Thyroid gland (tissue), 4 donors: ENCODE results near the gene HMGB3. TPM values are rescaled to one million over a fixed set of nuclear protein-coding genes. Genes with fewer than 3 reads are reported as not detected.

Source experiments
- DNase-seq, 2 donors: peaks; one replicate each; pipeline ENCODE4 v3.0.0-alpha.2; 2019
- H3K27ac ChIP-seq, 3 donors: fragments of 200-600 bp; sonication (generic); 1 replicate in 2 of 3; 2 replicates in 1 of 3; pipeline ENCODE4 v1.5.1; 2016 to 2019; ENCODE audit warnings: mild to moderate bottlenecking in 1 of 3, moderate library complexity in 1 of 3
- H3K27me3 ChIP-seq: fragments of 200-600 bp; sonication (generic); one replicate; pipeline ENCODE4 v1.5.1; 2019
- H3K36me3 ChIP-seq, 2 donors: fragments of 200-600 bp; sonication (generic); one replicate each; pipeline ENCODE4 v1.5.1; 2016 to 2019
- H3K4me1 ChIP-seq, 2 donors: fragments of 200-600 bp; sonication (generic); one replicate each; pipeline ENCODE4 v1.5.1; 2017 to 2019
- H3K4me3 ChIP-seq, 3 donors: fragments of 200-600 bp; sonication (generic); replicated peaks in 1 of 3; 1 replicate in 2 of 3; 2 replicates in 1 of 3; pipeline ENCODE4 v1.5.1; 2016; ENCODE audit warnings: mild to moderate bottlenecking in 1 of 3
- H3K9me3 ChIP-seq: fragments of 200-600 bp; sonication (generic); one replicate; pipeline ENCODE4 v1.5.1; 2017
- POLR2A ChIP-seq, 2 donors: fragments of 450-650 bp; IDR thresholded peaks; one replicate each; pipeline ENCODE4 v1.6.1; 2017; ENCODE audit warnings: antibody characterized with exemption in 2 of 2, mild to moderate bottlenecking in 2 of 2, moderate library complexity in 1 of 2
- WGBS, 2 donors: methylation state at CpG; one replicate each; pipeline ENCODE4 v1.1.5; 2017; 5-methylcytosine and 5-hydroxymethylcytosine counted together
- intact Hi-C: fragments of 100-400 bp; cut with DNase I; formaldehyde crosslinking; loops from one replicate; pipeline ENCODE4 v1.15.1; 2023
- total RNA-seq, 4 donors: library from RNA; depleted of rRNA; stranded (reverse); fragments of >200 nt; gene quantifications; one replicate each; pipeline ENCODE4 v1.2.3, GENCODE V29; 2016
- TF ChIP-seq, protein P1 (sequence below), 6 experiments: fragments of 200-600 bp in 3 of 6; fragments of 450-650 bp in 3 of 6; sonication (generic) in 3 of 6; IDR thresholded peaks; one replicate each; pipeline ENCODE4 v1.5.1; 2016 to 2019; ENCODE audit warnings: antibody characterized with exemption in 6 of 6, mild to moderate bottlenecking in 2 of 6, inconsistent platforms in 1 of 6, moderate library complexity in 1 of 6

The HMGB3 gene
- total RNA-seq, 4 donors from 2014 or later = 5.6 to 9.1 (median 8.4) TPM

DNA sequence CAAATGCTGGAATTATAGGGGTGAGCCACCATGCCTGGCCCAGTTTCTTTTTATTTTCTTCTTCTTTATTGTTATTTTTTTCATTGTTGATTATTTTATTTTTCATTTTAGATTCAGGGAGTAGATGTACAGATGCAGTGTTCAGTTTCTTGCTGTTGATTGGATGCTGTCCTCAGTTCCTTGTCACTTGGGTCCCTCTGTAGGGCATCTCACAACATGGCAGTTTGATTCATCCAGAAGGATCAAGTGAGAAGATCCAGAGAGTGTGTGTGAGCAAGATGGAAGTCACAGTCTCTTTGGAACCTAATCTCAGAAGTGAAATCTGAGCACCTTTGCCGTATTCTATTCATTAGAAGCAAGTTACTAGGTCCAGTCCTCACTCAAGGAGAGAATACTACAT, 20.9 kb downstream of the HMGB3 start:
- Histone ChIP-seq H3K27ac (no peak overlapping the region), H3K27me3 (no peaks in the 10 kb centered on the region), H3K36me3 (no peaks in the 10 kb centered on the region), H3K4me3 (no peak overlapping the region), H3K4me1 (no peaks in the 10 kb centered on the region), H3K9me3 (no peaks in the 10 kb centered on the region)
- intact Hi-C loops = no loop called here
- no peak for TF ChIP-seq POLR2A (IDR thresholded peaks at IDR 0.05)
- TF ChIP-seq, protein P1, sequence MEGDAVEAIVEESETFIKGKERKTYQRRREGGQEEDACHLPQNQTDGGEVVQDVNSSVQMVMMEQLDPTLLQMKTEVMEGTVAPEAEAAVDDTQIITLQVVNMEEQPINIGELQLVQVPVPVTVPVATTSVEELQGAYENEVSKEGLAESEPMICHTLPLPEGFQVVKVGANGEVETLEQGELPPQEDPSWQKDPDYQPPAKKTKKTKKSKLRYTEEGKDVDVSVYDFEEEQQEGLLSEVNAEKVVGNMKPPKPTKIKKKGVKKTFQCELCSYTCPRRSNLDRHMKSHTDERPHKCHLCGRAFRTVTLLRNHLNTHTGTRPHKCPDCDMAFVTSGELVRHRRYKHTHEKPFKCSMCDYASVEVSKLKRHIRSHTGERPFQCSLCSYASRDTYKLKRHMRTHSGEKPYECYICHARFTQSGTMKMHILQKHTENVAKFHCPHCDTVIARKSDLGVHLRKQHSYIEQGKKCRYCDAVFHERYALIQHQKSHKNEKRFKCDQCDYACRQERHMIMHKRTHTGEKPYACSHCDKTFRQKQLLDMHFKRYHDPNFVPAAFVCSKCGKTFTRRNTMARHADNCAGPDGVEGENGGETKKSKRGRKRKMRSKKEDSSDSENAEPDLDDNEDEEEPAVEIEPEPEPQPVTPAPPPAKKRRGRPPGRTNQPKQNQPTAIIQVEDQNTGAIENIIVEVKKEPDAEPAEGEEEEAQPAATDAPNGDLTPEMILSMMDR (IDR thresholded peaks at IDR 0.05) = no peak
- 78 to 82% methylated on average over 1 of the region's 1 CpG for WGBS, 2 donors
- DNase-seq = no peak

GRCh38 chrX:151006410-151007109, 23.4 kb downstream of the HMGB3 start:
- TF ChIP-seq POLR2A (IDR thresholded peaks at IDR 0.05) = no peak
- TF ChIP-seq, protein P1 (IDR thresholded peaks at IDR 0.05) = no peak
- intact Hi-C loops = no loop called here
- DNase-seq = no peak
- WGBS, 2 donors = 90 to 93% methylated on average over 1 to 3 of the region's 4 CpGs
- Histone ChIP-seq H3K4me1 (no peaks in the 10 kb centered on the region), H3K27ac (no peak overlapping the region), H3K9me3 (no peaks in the 10 kb centered on the region), H3K4me3 (no peak overlapping the region), H3K27me3 (no peaks in the 10 kb centered on the region), H3K36me3 (no peaks in the 10 kb centered on the region)

GRCh38 chrX:151009582-151009981, 26.4 kb downstream of the HMGB3 start:
- TF ChIP-seq, protein P1 (IDR thresholded peaks at IDR 0.05) = no peak
- no peak for TF ChIP-seq POLR2A (IDR thresholded peaks at IDR 0.05)
- intact Hi-C loops = no loop called here
- no peak overlapping the region for H3K4me3 ChIP-seq
- no peaks in the 10 kb centered on the region for H3K27me3 ChIP-seq
- H3K4me1 ChIP-seq = no peaks in the 10 kb centered on the region
- H3K9me3 ChIP-seq = no peaks in the 10 kb centered on the region
- no peaks in the 10 kb centered on the region for H3K36me3 ChIP-seq
- no peak overlapping the region for H3K27ac ChIP-seq
- WGBS, 2 donors = 33 to 58% methylated on average over 2 of the region's 2 CpGs
- no peak for DNase-seq

- Histone ChIP-seq H3K27ac (no peak overlapping the region), H3K9me3 (no peaks in the 10 kb centered on the region), H3K4me3 (no peak overlapping the region), H3K27me3 (no peaks in the 10 kb centered on the region), H3K4me1 (no peaks in the 10 kb centered on the region), H3K36me3 (no peaks in the 10 kb centered on the region)
- no peak for DNase-seq
- TF ChIP-seq, protein P1 (IDR thresholded peaks at IDR 0.05) = no peak
- TF ChIP-seq POLR2A (IDR thresholded peaks at IDR 0.05) = no peak
- intact Hi-C loops = no loop called here
- 79 to 93% methylated on average over 2 to 5 of the region's 5 CpGs for WGBS, 2 donors
Observed at GRCh38 chrX:151013164-151013743, 30.1 kb downstream of the HMGB3 start.

- intact Hi-C loops = no loop called here
- Histone ChIP-seq H3K36me3 (no peaks in the 10 kb centered on the region), H3K27ac (no peak overlapping the region), H3K9me3 (no peaks in the 10 kb centered on the region), H3K27me3 (no peaks in the 10 kb centered on the region), H3K4me1 (no peaks in the 10 kb centered on the region), H3K4me3 (no peak overlapping the region)
- 77% methylated on average over 4 of the region's 4 CpGs; no CpG with 5 or more reads in 1 of the 2 donors for WGBS, 2 donors
- DNase-seq = no peak
- TF ChIP-seq, protein P1 (IDR thresholded peaks at IDR 0.05) = no peak
- no peak for TF ChIP-seq POLR2A (IDR thresholded peaks at IDR 0.05)
Observed at GRCh38 chrX:151015684-151016083, 32.5 kb downstream of the HMGB3 start.
